Esophagus muscularis mucosa (tissue), 4 donors: Measurements from ENCODE around the gene STX18. TPM values are rescaled to one million over a fixed set of nuclear protein-coding genes. Genes with fewer than 3 reads are reported as not detected.

Experiments used
- DNase-seq: peaks from one replicate; pipeline ENCODE4 v3.0.0-alpha.2; 2017; ENCODE audit errors: extremely low spot score
- H3K27ac ChIP-seq, 4 donors: fragments of 200-600 bp; sonication (generic); replicated peaks in 1 of 4; 1 replicate in 3 of 4; 2 replicates in 1 of 4; pipeline ENCODE4 v1.5.1; 2016 to 2019; ENCODE audit warnings: mild to moderate bottlenecking in 1 of 4
- H3K27me3 ChIP-seq, 4 donors: fragments of 200-600 bp; sonication (generic); one replicate each; pipeline versions ENCODE4 v1.5.1 to v1.6.0; 2016 to 2019
- H3K36me3 ChIP-seq, 4 donors: fragments of 200-600 bp; sonication (generic); one replicate each; pipeline ENCODE4 v1.5.1; 2016 to 2019
- H3K4me1 ChIP-seq, 4 donors: fragments of 200-600 bp; sonication (generic); one replicate each; pipeline ENCODE4 v1.5.1; 2016 to 2019
- H3K4me3 ChIP-seq, 4 donors: fragments of 200-600 bp; sonication (generic); 1 replicate in 2 of 4; 2 replicates in 2 of 4; pipeline ENCODE4 v1.5.1; 2016 to 2019; ENCODE audit warnings: mild to moderate bottlenecking in 4 of 4, moderate library complexity in 1 of 4
- H3K9me3 ChIP-seq, 4 donors: fragments of 200-600 bp; sonication (generic); 1 replicate in 3 of 4; 2 replicates in 1 of 4; pipeline ENCODE4 v1.5.1; 2016 to 2019
- EP300 ChIP-seq: sonication (generic); formaldehyde crosslinking; IDR thresholded peaks from one replicate; pipeline ENCODE4 v1.6.1; 2017; ENCODE audit warnings: antibody characterized with exemption
- POLR2A ChIP-seq: fragments of 450-650 bp; IDR thresholded peaks from one replicate; pipeline ENCODE4 v1.6.1; 2017; ENCODE audit warnings: antibody characterized with exemption, moderate library complexity, mild to moderate bottlenecking, low read depth
- POLR2AphosphoS5 ChIP-seq, 2 donors: sonication (generic); formaldehyde crosslinking; IDR thresholded peaks; one replicate each; pipeline ENCODE4 v1.6.1; 2017; ENCODE audit warnings: antibody characterized with exemption in 2 of 2
- WGBS: methylation state at CpG from one replicate; pipeline ENCODE4 v1.1.5; 2018; 5-methylcytosine and 5-hydroxymethylcytosine counted together
- intact Hi-C: fragments of 100-400 bp; cut with DNase I; formaldehyde crosslinking; loops from one replicate; pipeline ENCODE4 v1.15.1; 2023
- total RNA-seq, 4 donors: library from RNA; depleted of rRNA; stranded (reverse); fragments of >200 nt; gene quantifications; one replicate each; pipeline versions ENCODE4 v1.1.0 to v1.2.1, GENCODE V29; 2016
- TF ChIP-seq, protein P1 (sequence below), 3 experiments: fragments of 200-600 bp in 2 of 3; fragments of 450-650 bp in 1 of 3; sonication (generic) in 2 of 3; IDR thresholded peaks; one replicate each; pipeline ENCODE4 v1.5.1; 2017 to 2019; ENCODE audit warnings: antibody characterized with exemption in 3 of 3, mild to moderate bottlenecking in 2 of 3, moderate library complexity in 1 of 3

The STX18 gene
- total RNA-seq, 4 donors from 2014 or later: 14.5 to 21.0 (median 17.8) TPM

DNA sequence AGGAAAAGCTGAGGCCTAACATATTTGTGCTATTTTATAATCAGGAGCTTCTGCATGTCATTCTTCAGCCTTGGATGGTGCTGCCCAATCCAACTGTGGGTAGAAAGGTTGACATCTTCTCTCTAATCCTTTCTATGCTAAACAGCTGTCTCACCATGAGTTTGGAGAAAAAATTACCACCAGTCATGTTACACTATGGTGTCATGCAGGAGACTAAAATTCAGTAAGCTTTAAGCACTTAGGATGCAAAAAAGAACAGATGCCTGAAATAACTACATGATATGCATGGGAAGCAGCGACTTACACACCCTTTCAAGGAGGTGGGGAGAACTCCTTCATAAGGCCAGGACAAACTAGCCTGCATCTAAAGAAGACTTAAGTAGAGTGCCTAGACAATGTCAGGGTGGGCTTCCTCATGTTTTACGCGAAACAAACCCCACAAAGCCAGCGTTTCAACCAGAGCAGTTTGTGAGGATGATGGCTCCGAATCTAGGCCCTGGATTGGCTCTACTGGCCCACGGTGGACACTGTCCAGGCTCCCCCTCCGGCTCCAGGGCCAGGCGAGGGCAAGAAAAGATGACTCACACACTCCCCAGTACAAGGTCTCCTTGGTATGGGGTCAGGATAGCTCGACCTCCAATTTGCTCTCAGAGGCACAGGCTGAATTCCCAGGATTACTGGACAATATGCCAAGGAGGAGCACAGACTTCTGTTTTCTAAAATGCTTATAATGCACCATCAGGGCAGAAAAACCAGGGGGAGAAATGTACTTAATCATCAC, 45.1 kb downstream of the STX18 start:
- DNase-seq: no peak
- H3K27ac ChIP-seq: no peak overlapping the region

DNA sequence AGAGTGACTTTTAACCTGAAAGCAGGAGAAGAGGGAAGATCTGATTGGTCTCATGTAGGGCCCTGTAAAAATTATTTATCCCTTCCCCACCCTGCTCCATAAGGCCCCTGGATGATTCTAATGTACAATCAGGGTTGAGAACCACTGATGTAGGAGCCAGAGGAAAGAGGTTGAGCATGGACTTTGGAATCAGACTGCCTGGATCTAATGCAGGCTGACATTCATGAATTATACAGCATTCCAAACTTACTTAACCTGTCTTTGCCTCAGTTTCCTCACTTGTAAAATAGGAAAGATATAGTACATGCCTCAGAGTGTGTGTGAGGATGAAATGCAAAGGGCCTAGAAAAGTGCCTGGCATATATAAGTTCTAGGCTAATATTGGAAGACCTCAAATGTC, 47.0 kb downstream of the STX18 start:
- no peak overlapping the region for H3K4me3 ChIP-seq
- no peak overlapping the region for H3K27ac ChIP-seq
- DNase-seq: no peak
- TF ChIP-seq POLR2AphosphoS5 (IDR thresholded peaks at IDR 0.05) (no peak), EP300 (no peak), POLR2A (no peak)
- TF ChIP-seq, protein P1, sequence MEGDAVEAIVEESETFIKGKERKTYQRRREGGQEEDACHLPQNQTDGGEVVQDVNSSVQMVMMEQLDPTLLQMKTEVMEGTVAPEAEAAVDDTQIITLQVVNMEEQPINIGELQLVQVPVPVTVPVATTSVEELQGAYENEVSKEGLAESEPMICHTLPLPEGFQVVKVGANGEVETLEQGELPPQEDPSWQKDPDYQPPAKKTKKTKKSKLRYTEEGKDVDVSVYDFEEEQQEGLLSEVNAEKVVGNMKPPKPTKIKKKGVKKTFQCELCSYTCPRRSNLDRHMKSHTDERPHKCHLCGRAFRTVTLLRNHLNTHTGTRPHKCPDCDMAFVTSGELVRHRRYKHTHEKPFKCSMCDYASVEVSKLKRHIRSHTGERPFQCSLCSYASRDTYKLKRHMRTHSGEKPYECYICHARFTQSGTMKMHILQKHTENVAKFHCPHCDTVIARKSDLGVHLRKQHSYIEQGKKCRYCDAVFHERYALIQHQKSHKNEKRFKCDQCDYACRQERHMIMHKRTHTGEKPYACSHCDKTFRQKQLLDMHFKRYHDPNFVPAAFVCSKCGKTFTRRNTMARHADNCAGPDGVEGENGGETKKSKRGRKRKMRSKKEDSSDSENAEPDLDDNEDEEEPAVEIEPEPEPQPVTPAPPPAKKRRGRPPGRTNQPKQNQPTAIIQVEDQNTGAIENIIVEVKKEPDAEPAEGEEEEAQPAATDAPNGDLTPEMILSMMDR (IDR thresholded peaks at IDR 0.05): no peak
- H3K9me3 ChIP-seq: no peaks in the 10 kb centered on the region
- H3K27me3 ChIP-seq: no peaks in the 10 kb centered on the region
- H3K4me1 ChIP-seq: peaks cover 0 to 16% (median 7%) of the 10 kb centered on the region in 4 donors
- intact Hi-C loops: no loop called here
- no peaks in the 10 kb centered on the region for H3K36me3 ChIP-seq

More for the DNA sequence above, 45.1 kb downstream of the STX18 start:
- peaks cover 0 to 16% (median 9%) of the 10 kb centered on the region in 4 donors for H3K4me1 ChIP-seq
- H3K9me3 ChIP-seq: no peaks in the 10 kb centered on the region
- H3K27me3 ChIP-seq: no peaks in the 10 kb centered on the region
- no peak overlapping the region for H3K4me3 ChIP-seq
- 87% methylated on average over 9 of the region's 9 CpGs for WGBS
- TF ChIP-seq EP300 (no peak), POLR2A (no peak), POLR2AphosphoS5 (IDR thresholded peaks at IDR 0.05) (no peak)
- TF ChIP-seq, protein P1 (IDR thresholded peaks at IDR 0.05): no peak
- no peaks in the 10 kb centered on the region for H3K36me3 ChIP-seq
- intact Hi-C loops: no loop called here

DNA sequence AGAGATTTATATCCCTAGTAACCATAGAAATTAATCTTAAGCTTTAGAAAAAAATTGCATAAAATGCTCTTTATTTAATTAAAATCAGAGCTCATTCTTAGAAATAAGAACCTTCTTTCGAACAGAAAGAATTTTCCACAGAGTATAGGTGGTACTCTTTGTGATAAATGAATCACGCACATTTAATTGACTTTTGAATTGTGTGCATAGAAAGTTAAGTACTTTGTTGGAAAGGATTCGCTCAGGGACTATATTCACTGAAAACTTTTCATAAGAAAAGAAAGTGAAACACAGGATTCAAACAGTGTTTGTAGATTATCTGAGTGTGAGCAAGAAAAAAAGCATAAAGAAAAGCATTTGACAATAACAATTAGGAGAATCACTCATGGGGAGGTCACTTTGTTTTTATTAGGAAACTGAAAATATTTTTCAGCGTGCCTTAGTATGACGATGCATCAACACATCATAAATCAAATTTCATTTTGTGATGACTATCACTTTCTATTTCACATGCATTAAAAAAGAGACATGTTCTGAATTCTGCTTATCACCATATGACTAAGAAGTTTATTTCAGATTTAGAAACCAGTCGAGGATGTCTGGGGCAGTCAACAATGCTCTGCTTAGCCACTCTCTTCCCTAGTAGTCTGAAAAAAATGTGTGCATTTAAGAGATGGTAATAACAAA, 49.5 kb downstream of the STX18 start:
- WGBS: 64% methylated on average over 6 of the region's 6 CpGs
- DNase-seq: no peak
- no peaks in the 10 kb centered on the region for H3K27me3 ChIP-seq
- no peaks in the 10 kb centered on the region for H3K9me3 ChIP-seq
- intact Hi-C loops: no loop called here
- H3K4me3 ChIP-seq: no peak overlapping the region
- no peak for TF ChIP-seq EP300
- TF ChIP-seq POLR2AphosphoS5 (IDR thresholded peaks at IDR 0.05): no peak
- TF ChIP-seq POLR2A: no peak
- TF ChIP-seq, protein P1 (IDR thresholded peaks at IDR 0.05): no peak
- H3K36me3 ChIP-seq: no peaks in the 10 kb centered on the region
- H3K27ac ChIP-seq: no peak overlapping the region
- peaks cover 0 to 25% (median 6%) of the 10 kb centered on the region in 4 donors for H3K4me1 ChIP-seq

DNA sequence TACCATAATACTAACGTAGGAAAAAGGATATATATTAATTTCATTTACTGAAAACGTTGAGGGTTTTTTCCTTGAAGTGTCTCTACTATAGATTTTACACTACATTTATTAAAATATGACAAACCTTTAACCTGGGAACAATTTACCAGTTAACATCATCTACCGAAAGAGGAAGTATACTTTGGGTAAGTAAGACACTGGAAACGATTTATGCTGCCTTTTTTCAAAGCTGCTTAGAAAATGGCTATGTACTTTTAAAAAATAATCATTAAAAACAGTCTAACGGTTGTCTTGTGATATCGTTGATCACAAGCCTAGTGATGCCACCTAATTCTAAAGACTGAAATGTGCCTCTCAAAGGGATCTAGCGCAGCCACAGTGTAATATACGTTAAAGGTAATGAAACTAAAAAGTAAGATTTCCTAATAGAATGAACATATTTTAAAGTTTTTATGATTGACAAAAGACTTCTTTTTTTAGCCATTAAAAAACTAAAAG, 50.4 kb downstream of the STX18 start:
- WGBS: 85% methylated on average over 8 of the region's 8 CpGs
- H3K27ac ChIP-seq: no peak overlapping the region
- H3K4me1 ChIP-seq: peaks cover 0 to 20% (median 3%) of the 10 kb centered on the region in 4 donors
- no peak for TF ChIP-seq POLR2A
- TF ChIP-seq, protein P1 (IDR thresholded peaks at IDR 0.05): no peak
- TF ChIP-seq POLR2AphosphoS5 (IDR thresholded peaks at IDR 0.05): no peak
- TF ChIP-seq EP300: no peak
- H3K4me3 ChIP-seq: no peak overlapping the region
- intact Hi-C loops: no loop called here
- H3K36me3 ChIP-seq: no peaks in the 10 kb centered on the region
- no peaks in the 10 kb centered on the region for H3K9me3 ChIP-seq
- no peaks in the 10 kb centered on the region for H3K27me3 ChIP-seq
- DNase-seq: no peak
